ENCODE measurements around the gene ZFP36L2.

The ZFP36L2 gene

DNA sequence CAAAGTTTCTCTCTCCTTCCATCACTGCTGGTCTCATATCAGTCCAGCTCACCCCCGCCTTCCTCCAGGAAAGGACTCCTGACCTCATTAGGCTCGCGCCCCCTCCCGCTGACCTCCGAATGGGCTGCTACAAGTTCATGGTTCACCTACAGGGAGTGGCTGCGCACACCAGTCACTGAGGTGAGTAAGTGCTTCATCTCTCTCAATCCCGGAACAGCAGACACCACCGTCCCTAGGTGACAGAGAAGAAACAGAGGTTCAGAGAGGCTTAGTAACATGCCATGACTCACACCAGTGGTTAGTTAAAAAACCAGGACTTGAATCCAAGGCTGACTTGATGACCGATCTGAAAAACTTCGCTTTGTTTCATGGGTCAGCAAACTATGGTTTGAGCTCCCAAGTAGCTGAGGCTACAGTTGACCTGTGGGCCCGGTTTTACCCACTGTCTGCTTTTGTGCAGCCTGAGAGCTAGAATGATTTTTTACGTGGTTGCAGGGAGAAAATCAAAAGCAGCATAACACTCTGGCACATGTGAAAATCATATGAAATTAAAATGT lies 42.0 kb downstream of the ZFP36L2 start:
- DNase-seq: peak in 1 of 2 experiments; percentile 13

DNA sequence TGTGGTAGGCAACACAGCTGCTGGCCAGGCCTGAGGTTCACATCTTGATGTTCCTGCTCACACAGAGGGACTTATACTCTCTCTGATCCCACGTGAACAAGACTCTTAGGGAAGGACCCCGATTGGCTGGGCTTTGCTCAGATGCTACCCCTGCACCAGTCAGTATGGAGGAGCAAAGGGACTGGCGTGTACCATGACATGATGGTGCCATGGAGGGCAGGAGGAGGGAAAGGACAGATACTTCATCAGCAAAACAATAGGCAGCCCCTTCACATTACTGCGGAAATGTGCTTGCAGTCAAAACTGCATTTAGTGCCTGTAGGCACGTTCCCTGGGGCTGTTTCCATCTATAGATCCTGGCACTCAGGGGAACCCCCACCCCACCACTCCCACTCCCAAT lies 42.7 kb downstream of the ZFP36L2 start:
- no peak for DNase-seq

DNA sequence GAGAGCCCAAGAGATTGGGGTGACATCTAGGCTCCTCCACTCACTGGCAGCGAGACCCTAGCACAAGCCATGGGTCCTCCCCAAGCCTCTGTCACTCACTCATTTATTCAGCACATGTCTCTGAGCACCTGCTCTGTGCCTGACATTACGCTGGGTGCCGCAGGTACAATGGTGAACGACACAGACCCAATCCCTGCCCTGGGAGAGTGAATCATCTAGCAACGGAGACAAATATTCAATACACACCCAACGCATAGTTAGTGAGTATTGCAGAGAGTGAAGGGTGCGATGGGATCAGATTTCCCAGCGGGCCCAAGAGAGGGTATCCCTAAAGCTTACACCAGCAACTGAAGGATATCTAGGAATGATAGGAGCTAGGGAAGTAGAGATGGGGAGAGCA lies 45.5 kb downstream of the ZFP36L2 start:
- DNase-seq: no peak

DNA sequence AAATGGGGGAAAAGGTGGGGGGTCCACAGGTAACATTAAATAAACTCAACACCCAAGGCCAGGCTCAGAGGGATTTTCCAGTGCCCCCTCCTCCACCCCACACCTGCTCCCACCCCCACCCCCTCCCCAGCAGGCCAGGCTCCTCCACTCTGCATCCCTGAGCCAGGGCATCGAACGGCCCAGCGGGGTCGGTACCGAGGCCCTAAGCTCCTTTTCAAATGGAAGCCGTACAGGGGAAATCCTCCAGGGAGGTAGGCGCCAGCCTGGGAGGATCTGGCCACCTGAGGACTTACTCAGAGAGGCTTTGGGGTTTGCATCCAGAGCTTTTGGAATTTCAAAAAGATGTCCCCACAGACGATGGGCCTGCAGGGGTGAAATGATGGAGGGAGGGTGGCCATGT lies 46.5 kb downstream of the ZFP36L2 start:
- DNase-seq: no peak

DNA sequence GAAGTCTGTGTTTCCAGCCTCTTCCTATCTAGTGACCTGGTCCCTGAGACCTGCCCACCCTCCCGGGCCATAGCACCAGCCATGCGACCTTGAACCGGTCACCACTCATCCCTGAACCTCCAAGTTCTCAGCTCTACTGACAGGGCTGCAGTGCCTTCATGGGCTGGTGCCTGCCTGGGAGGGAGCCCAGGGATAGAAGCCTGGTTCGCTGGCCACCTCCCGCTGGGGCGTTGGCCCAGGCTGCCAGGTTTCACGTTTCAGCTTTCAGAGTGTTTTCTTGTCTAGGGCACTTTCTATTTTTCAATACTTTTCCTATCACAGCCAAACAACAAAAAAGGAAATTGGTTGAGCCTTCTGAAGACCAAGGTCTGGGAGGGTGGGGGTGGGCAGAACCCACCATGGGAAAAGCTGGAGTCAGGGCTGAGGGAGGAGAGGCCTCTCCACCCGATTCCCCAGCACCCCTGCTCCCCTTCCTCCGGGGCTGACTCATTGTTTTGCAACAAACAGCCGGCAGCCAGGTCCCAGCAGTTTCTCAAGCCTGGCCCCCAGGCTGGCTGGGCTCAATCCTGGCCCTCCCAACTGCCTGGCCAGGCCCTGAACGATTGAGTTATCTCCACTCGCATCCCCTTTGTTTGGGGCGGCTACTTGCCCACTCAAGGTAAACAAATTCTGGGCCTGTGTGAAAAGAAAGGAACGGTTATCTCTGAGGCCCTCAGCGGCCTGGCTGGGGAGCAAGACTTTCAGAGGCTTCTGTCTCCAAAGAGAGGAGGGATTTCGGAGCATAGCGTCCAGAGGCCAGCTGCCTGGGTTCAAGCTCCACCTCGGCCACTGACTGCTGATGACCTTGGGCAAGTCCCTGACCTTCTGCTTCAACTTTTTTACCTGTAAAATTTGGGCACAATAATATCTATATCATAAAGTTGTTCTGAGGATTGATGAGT lies 47.5 kb downstream of the ZFP36L2 start:
- DNase-seq: peak in 1 of 2 experiments; percentile 85

DNA sequence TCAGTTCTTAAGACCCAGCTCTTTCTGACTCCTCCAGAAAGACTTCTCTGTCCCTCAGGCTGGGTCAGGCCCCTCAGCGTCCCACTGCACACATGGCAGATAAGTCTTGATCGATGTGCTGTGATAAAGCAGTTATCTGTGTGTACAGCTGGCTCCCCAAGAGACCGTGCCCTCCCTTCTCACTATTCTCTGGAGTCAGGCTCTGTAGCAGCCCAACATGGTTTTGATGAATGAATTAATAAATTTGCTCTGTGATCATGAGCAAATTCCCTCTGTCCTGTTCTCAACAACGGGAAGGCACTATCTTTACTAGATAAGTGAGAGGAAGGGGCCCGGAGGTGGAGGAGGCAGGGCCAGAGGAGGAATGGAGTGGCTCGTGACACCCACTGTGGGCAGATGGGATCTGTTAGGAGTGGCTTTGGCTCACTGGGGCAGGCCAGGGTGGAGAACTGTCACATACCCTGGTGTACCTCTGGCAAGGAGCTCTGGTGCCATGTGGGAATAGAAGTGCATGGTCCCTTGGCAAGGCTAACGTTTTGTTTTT lies 48.3 kb downstream of the ZFP36L2 start:
- DNase-seq: no peak

DNA sequence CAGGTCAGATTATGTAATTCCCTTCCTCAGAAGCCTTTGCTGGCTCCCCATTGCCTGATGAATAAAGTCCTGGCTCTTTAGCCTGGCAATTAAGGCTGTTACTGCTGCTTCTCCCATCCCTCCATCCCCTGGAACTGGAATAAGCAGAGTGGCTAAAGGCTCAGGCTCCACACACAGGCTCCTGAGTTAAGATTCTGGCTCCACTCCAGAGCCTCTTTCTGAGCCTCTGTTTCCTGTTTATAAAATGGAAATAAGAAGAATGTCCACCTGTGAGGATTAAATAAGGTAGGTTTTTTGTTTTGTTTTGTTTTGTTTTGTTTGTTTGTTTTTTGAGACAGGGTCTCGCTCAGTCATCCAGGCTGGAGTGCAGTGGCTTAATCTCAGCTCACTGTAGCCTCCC lies 50.0 kb downstream of the ZFP36L2 start:
- DNase-seq: no peak

DNA sequence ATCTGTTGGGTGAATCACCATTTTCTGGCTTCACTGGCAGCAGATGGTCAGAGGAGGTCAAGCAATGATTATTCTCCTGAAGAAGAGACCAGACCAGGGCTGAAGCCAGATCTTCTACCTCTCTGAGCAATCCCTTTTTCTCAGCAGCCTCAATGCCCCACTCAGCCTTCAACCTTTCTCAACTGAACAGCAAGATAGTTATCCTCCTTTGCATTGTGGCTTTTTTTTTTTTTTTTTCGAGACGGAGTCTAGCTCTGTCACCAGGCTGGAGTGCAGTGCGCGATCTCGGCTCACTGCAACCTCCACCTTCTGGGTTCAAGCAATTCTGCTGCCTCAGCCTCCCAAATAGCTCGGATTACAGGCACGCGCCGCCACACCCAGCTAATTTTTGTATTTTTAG lies 50.5 kb downstream of the ZFP36L2 start:
- DNase-seq: no peak

DNA sequence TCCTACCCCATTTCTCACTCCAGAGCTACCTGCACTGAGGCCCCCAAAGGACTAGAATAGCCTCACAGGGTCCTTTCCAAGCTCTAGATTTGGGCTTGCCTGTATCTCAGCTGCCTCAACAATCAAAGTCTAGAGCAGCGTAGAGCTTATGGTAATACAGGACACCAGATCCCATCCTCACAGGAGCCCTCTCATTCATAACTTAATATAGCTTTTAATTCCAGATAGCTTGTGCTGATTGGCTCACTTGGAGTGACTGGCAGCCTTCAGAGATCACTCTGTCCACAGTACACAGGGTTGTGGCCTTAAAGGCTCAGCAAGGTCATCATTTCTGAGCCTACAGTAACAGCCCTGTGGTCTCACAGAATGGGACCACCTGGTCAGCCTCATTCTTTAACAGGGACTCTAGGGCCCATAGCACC lies 51.4 kb downstream of the ZFP36L2 start:
- DNase-seq: peak in 1 of 2 experiments; percentile 44

DNA sequence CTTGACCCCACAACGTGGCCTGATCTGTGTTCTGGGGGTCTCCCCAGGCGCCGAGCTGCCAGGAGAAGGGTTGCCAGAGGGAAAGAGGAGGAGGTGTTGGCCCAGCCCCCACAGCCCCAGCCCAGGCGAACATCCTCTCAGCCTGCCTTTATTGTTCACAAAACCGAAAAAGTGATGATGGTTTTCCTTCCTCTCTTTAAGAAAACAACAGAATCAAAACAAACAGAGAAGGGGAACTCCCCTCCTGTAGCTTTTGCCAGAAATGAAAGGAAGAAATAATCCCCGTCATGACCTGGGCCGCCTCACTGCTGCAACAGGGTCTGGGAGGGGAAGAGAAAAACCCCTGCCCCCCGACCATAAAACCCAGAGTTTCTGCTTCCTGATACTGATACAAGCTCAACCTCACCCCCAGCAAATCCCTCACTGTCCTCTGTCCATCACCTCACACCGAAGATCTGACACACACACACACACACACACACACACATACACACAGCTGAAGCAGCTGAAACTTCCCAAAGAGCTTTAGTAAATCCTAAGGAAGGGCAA lies 52.0 kb downstream of the ZFP36L2 start:
- no peak for DNase-seq
